Measurements from ENCODE around the gene CLIP4. TPM values are rescaled to one million over a fixed set of nuclear protein-coding genes. Genes with fewer than 3 reads are reported as not detected.
A peak's percentile ranks its signal among the peaks of the same experiment; 100 is the strongest.

The CLIP4 gene
- total RNA-seq, 4 donors from 2014 or later = 24.1 to 48.7 (median 40.1) TPM

GRCh38 chr2:29193681-29194080, 78.5 kb downstream of the CLIP4 start:
- intact Hi-C loops (cut with DNase I; ENCODE audit: low total_unique reads) = loop anchor here (10.0 kb wide), 2 partner anchors 239 to 369 kb away; no protein-coding TSS in a partner anchor
- Histone ChIP-seq H3K4me1 (no peaks in the 10 kb centered on the region), H3K4me3 (no peak overlapping the region), H3K27ac (no peak overlapping the region), H3K27me3 (no peaks in the 10 kb centered on the region), H3K36me3 (no peaks in the 10 kb centered on the region), H3K9me3 (no peaks in the 10 kb centered on the region)
- no peak for TF ChIP-seq CTCF (IDR thresholded peaks at IDR 0.05)
- no peak for TF ChIP-seq POLR2A (IDR thresholded peaks at IDR 0.05)
- no peak for DNase-seq

DNA sequence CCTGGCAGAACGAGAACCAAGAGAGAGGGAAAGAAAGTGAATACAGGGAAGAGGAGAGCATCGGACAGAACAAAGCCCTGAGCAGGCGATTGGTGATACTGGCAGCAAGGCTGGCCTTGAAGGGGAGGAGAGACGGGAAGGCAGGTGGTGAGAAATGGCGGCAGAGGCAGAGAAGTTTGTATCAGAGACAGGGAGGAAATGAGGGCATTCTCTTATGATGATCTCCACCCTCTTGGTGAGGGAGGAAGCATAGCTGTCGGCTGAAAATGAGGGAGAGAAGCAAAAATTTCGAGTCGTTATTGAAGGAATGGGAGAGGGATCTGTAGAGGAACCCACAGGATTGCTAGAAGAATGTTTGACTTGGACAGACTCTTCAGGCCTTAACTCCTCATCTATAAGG, 80.6 kb downstream of the CLIP4 start:
- H3K4me1 ChIP-seq = no peaks in the 10 kb centered on the region
- no peak for DNase-seq
- no peak for TF ChIP-seq CTCF (IDR thresholded peaks at IDR 0.05)
- no peak for TF ChIP-seq POLR2A (IDR thresholded peaks at IDR 0.05)
- H3K27ac ChIP-seq = no peak overlapping the region
- H3K36me3 ChIP-seq = no peaks in the 10 kb centered on the region
- no peaks in the 10 kb centered on the region for H3K9me3 ChIP-seq
- H3K27me3 ChIP-seq = no peaks in the 10 kb centered on the region
- intact Hi-C loops (cut with DNase I; ENCODE audit: low total_unique reads) = loop anchor here (10.0 kb wide), 2 partner anchors 241 to 371 kb away; no protein-coding TSS in a partner anchor
- no peak overlapping the region for H3K4me3 ChIP-seq

- Histone ChIP-seq H3K4me1 (no peaks in the 10 kb centered on the region), H3K9me3 (no peaks in the 10 kb centered on the region), H3K27me3 (no peaks in the 10 kb centered on the region), H3K4me3 (no peak overlapping the region), H3K27ac (no peak overlapping the region), H3K36me3 (no peaks in the 10 kb centered on the region)
- intact Hi-C loops (cut with DNase I; ENCODE audit: low total_unique reads) = loop anchor here (10.0 kb wide), 2 partner anchors 242 to 372 kb away; no protein-coding TSS in a partner anchor
- no peak for TF ChIP-seq POLR2A (IDR thresholded peaks at IDR 0.05)
- peak; percentile 61 to 76 (median 68) for TF ChIP-seq CTCF (IDR thresholded peaks at IDR 0.05)
- DNase-seq = peak; percentile 52 to 58
Observed at GRCh38 chr2:29196792-29197788, 81.9 kb downstream of the CLIP4 start.

DNA sequence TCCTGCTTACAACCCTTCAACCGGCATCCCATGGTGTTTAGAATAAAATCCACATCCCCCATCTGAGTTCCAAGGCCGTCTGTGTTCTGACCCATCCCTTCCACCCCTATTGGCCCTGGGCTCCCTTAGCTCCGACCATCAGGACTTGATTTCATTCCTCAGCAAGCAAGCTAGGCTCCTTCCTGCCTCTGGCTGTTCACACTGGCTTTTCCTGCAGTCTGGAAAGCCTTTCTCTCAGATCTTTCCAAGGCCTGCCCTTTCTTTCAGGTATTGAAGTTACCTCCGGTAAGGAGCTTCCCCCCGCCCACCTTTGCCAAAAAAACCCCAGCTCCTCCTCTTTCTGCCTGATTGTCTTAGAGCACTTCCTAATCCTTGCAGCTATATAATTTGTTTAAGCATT, 86.8 kb downstream of the CLIP4 start:
- intact Hi-C loops (cut with DNase I; ENCODE audit: low total_unique reads) = no loop called here
- Histone ChIP-seq H3K36me3 (no peaks in the 10 kb centered on the region), H3K9me3 (no peaks in the 10 kb centered on the region), H3K4me3 (no peak overlapping the region), H3K27me3 (no peaks in the 10 kb centered on the region), H3K27ac (no peak overlapping the region), H3K4me1 (no peaks in the 10 kb centered on the region)
- DNase-seq = no peak
- TF ChIP-seq CTCF (IDR thresholded peaks at IDR 0.05) = no peak
- no peak for TF ChIP-seq POLR2A (IDR thresholded peaks at IDR 0.05)

Measured in uterus (tissue), 4 donors.